Subcutaneous abdominal adipose tissue (tissue), 5 donors: ENCODE measurements around the gene CEP112.
"Not testable (repeated sequence)": the region's sequence is repeated elsewhere in the genome, so short reads cannot be mapped to it uniquely, and the experiment has no call there.

Experiments
- H3K27ac ChIP-seq: one replicate; pipeline ENCODE4 v1.7.0; 2013; ENCODE audit warnings: low read depth, mild to moderate bottlenecking, inconsistent platforms, low read length, moderate library complexity
- H3K27me3 ChIP-seq, 5 donors: one replicate each; pipeline ENCODE4 v1.7.0; 2013; ENCODE audit warnings: low read length in 5 of 5, inconsistent platforms in 1 of 5; ENCODE audit not compliant: control insufficient read depth in 5 of 5, insufficient read depth in 4 of 5
- H3K36me3 ChIP-seq, 5 donors: one replicate each; pipeline ENCODE4 v1.7.0; 2013; ENCODE audit warnings: low read length in 5 of 5; ENCODE audit not compliant: control insufficient read depth in 5 of 5, insufficient read depth in 5 of 5
- H3K4me1 ChIP-seq, 5 donors: one replicate each; pipeline ENCODE4 v1.7.0; 2013; ENCODE audit warnings: low read length in 5 of 5, mild to moderate bottlenecking in 3 of 5, moderate library complexity in 1 of 5; ENCODE audit not compliant: control insufficient read depth in 5 of 5, insufficient read depth in 5 of 5
- H3K4me3 ChIP-seq, 5 donors: one replicate each; pipeline ENCODE4 v1.7.0; 2013; ENCODE audit warnings: low read length in 5 of 5, low read depth in 1 of 5
- H3K9ac ChIP-seq, 5 donors: one replicate each; pipeline ENCODE4 v1.7.0; 2013; ENCODE audit warnings: low read length in 5 of 5, mild to moderate bottlenecking in 4 of 5, moderate library complexity in 3 of 5
- H3K9me3 ChIP-seq, 5 donors: one replicate each; pipeline ENCODE4 v1.7.0; 2013; ENCODE audit warnings: low read length in 5 of 5; ENCODE audit not compliant: control insufficient read depth in 5 of 5
- donor health status: healthy.
- donor health status: healthy.
- donor health status: healthy.
- donor health status: healthy.
- donor health status: healthy.

CEP112 gene

GRCh38 chr17:66167189-66167815 lies 24.6 kb downstream of the CEP112 start:
- H3K9me3 ChIP-seq = no peaks in the 10 kb centered on the region
- H3K4me1 ChIP-seq = peaks cover 0 to 13% (median 3%) of the 10 kb centered on the region in 5 donors
- H3K4me3 ChIP-seq = no peak overlapping the region
- H3K27ac ChIP-seq = no peak overlapping the region
- H3K27me3 ChIP-seq = no peaks in the 10 kb centered on the region
- H3K9ac ChIP-seq = no peak overlapping the region
- peaks cover 3 to 11% (median 8%) of the 10 kb centered on the region in 5 donors for H3K36me3 ChIP-seq

- H3K9me3 ChIP-seq = no peaks in the 10 kb centered on the region
- peaks cover 3 to 5% (median 5%) of the 10 kb centered on the region in 5 donors for H3K36me3 ChIP-seq
- H3K27me3 ChIP-seq = no peaks in the 10 kb centered on the region
These were observed 26.3 kb downstream of the CEP112 start for GRCh38 chr17:66165537-66166123.

DNA sequence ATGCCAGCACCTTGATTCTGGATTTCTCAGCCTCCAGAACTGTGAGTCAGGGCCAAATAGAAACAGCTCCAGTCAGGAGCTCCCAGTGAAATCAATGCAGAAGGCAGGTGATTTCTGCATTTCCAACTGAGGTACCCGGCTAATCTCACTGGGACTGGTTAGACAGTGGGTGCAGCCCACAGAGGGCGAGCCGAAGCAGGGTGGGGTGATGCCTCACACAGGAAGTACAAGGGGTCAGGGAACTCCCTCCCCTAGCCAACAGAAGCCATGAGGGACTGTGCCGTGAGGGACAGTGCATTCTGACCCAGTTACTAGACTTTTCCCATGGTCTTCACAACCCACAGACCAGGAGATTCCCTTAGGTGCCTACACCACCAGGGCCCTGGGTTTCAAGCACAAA lies 36.9 kb downstream of the CEP112 start:
- not testable (repeated sequence) for H3K4me3 ChIP-seq, H3K9me3 ChIP-seq, H3K4me1 ChIP-seq, H3K27me3 ChIP-seq, H3K9ac ChIP-seq, H3K36me3 ChIP-seq, H3K27ac ChIP-seq

More at GRCh38 chr17:66165537-66166123, 26.3 kb downstream of the CEP112 start:
- Histone ChIP-seq H3K4me1 (peaks cover 0 to 13% (median 3%) of the 10 kb centered on the region in 5 donors), H3K27ac (no peak overlapping the region), H3K4me3 (no peak overlapping the region), H3K9ac (no peak overlapping the region)

GRCh38 chr17:66152756-66153155 lies 39.2 kb downstream of the CEP112 start:
- Histone ChIP-seq H3K9me3 (no peaks in the 10 kb centered on the region), H3K4me1 (no peaks in the 10 kb centered on the region), H3K27ac (no peak overlapping the region), H3K4me3 (no peak overlapping the region), H3K9ac (no peak overlapping the region), H3K36me3 (peaks cover 0 to 2% (median 0%) of the 10 kb centered on the region in 5 donors), H3K27me3 (no peaks in the 10 kb centered on the region)

GRCh38 chr17:66150708-66151107 lies 41.2 kb downstream of the CEP112 start:
- Histone ChIP-seq H3K27me3 (no peaks in the 10 kb centered on the region), H3K27ac (no peak overlapping the region), H3K4me3 (no peak overlapping the region), H3K4me1 (no peaks in the 10 kb centered on the region), H3K36me3 (peaks cover 0 to 2% (median 0%) of the 10 kb centered on the region in 5 donors), H3K9me3 (no peaks in the 10 kb centered on the region), H3K9ac (no peak overlapping the region)

- no peaks in the 10 kb centered on the region for H3K27me3 ChIP-seq
- H3K27ac ChIP-seq = no peak overlapping the region
- H3K9me3 ChIP-seq = no peaks in the 10 kb centered on the region
- H3K4me3 ChIP-seq = no peak overlapping the region
- H3K36me3 ChIP-seq = peaks cover 0 to 2% (median 0%) of the 10 kb centered on the region in 5 donors
- no peaks in the 10 kb centered on the region for H3K4me1 ChIP-seq
- H3K9ac ChIP-seq = no peak overlapping the region
These were observed 42.4 kb downstream of the CEP112 start for GRCh38 chr17:66149562-66149961.

DNA sequence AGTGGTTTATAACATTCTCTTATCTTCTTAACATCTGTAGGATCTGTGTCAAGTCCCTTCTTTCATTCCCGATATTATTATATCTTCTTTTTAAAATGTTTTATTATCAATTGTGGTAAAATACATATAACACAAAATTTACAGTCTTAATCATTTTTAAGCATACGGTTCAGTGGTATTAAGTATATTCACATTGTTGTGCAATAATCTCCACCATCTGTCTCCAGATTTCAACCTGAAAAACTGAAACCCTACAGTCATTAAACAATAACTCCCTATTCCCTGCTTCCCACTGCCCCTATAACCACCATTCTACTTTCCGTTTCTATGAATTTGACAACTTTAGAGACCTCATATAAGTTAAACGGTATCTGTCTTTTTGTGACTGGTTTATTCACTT lies 45.5 kb downstream of the CEP112 start:
- H3K4me1 ChIP-seq = no peaks in the 10 kb centered on the region
- H3K27me3 ChIP-seq = no peaks in the 10 kb centered on the region
- H3K36me3 ChIP-seq = peaks cover 0 to 2% (median 0%) of the 10 kb centered on the region in 5 donors
- no peak overlapping the region for H3K9ac ChIP-seq
- H3K9me3 ChIP-seq = no peaks in the 10 kb centered on the region
- no peak overlapping the region for H3K27ac ChIP-seq
- no peak overlapping the region for H3K4me3 ChIP-seq

DNA sequence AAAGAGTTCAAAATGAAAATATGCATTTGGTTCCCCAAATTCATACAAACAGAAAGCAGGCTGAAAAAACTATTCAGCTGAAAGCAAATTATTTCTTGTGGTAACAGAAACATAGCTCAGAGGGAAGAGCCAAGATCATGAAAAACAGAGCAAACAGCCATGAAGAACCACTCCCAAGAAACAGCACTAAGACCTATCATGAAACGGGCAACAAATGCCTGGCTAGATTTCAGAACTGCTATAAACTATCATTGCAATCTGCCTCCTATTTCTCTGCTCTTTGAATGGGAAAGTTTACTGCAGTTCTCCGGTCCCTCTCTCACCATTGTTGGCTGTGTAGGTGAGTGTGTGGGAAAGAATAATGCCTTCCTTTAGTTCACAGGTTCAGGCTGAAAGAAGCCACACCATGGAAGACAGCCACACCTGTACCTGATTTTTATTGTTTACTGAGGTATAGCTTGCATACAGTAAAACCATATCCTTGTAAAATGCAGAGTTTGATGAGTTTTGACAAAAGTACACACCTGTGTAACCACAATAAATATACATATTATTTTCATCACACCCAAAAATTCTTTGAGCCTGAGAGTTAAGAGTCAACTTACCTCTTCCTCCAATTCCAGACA lies 48.2 kb downstream of the CEP112 start:
- H3K27me3 ChIP-seq = no peaks in the 10 kb centered on the region
- no peak overlapping the region for H3K9ac ChIP-seq
- no peaks in the 10 kb centered on the region for H3K4me1 ChIP-seq
- H3K36me3 ChIP-seq = peaks cover 0 to 2% (median 0%) of the 10 kb centered on the region in 5 donors
- no peak overlapping the region for H3K27ac ChIP-seq
- no peak overlapping the region for H3K4me3 ChIP-seq
- no peaks in the 10 kb centered on the region for H3K9me3 ChIP-seq

GRCh38 chr17:66142428-66142827 lies 49.5 kb downstream of the CEP112 start:
- H3K9ac ChIP-seq = no peak overlapping the region
- peaks cover 0 to 5% (median 0%) of the 10 kb centered on the region in 5 donors for H3K36me3 ChIP-seq
- H3K4me3 ChIP-seq = no peak overlapping the region
- H3K27ac ChIP-seq = no peak overlapping the region
- no peaks in the 10 kb centered on the region for H3K4me1 ChIP-seq
- H3K27me3 ChIP-seq = no peaks in the 10 kb centered on the region
- peaks cover 0 to 6% (median 3%) of the 10 kb centered on the region in 5 donors for H3K9me3 ChIP-seq

- Histone ChIP-seq H3K27me3 (no peaks in the 10 kb centered on the region), H3K27ac (no peak overlapping the region), H3K4me1 (peaks cover 0 to 21% (median 19%) of the 10 kb centered on the region in 5 donors), H3K36me3 (peaks cover 0 to 5% (median 3%) of the 10 kb centered on the region in 5 donors), H3K9me3 (peaks cover 0 to 6% (median 3%) of the 10 kb centered on the region in 5 donors), H3K4me3 (no peak overlapping the region), H3K9ac (no peak overlapping the region)
These were observed 53.8 kb downstream of the CEP112 start for GRCh38 chr17:66138120-66138519.
